HEK293 (cell line): ENCODE data around the gene ELMO1.

Experiments used
- CTCF ChIP-seq: fragments of 450-650 bp; formaldehyde crosslinking; IDR thresholded peaks from 2 replicates; pipeline ENCODE4 v1.5.1; 2016; ENCODE audit warnings: missing biosample characterization, missing genetic modification characterization
- ZFP37 ChIP-seq: fragments of 450-650 bp; formaldehyde crosslinking; IDR thresholded peaks from 2 replicates; pipeline ENCODE4 v1.5.1; 2016; ENCODE audit warnings: missing biosample characterization, missing genetic modification characterization
- ZNF768 ChIP-seq: fragments of 450-650 bp; formaldehyde crosslinking; IDR thresholded peaks from 2 replicates; pipeline ENCODE4 v1.5.1; 2018; ENCODE audit warnings: missing biosample characterization, mild to moderate bottlenecking, missing genetic modification characterization
- ZNF776 ChIP-seq: fragments of 450-650 bp; formaldehyde crosslinking; IDR thresholded peaks from 2 replicates; pipeline ENCODE4 v1.5.0; 2017; ENCODE audit warnings: missing biosample characterization, missing genetic modification characterization, borderline replicate concordance

DNA sequence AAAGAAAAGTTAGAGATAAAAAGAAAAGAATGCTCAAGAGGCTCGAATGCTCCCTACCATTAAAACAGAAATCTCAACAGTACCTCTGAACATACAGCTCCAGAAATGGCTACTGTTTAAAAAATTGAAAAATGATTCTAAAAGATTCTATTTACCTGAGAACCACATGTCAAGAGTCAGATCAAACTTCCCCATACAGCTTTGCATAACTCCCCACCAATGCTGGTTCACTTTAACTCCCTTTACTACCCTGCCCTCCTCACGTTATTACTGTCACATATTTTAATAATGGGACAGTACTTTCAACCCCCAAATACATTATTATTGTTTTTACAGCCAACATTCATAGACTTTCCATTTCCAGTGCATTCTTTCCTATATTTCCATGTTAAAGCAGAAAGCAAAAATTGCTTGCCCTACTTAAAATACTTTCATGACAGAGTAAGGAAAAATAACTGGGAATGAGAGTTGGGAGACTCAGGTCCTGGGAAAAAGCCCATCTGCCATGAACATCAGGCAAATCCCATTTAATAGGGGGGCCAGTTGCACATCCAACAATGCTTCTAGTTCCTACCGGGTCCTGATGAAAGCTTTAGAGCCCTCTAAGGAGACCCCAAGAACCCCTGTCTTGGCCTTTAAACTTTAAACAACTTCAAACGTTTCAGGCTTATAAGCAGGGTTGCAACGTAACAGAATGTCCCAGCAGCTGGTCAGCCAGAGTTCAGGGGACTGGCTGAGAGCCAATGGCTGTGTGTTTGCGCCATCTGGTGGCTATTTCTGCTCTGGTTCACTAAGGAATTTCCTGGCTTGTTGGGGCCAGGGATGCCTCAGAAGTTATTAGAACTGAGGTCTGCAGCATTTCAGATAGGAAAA lies 247.4 kb downstream of the ELMO1 start:
- no peak for TF ChIP-seq ZFP37
- no peak for TF ChIP-seq ZNF768 (tag by site-specific recombination)
- TF ChIP-seq CTCF, result peak; percentile 35; the same call in 1 of the 2 replicates
- TF ChIP-seq ZNF776 (tag by site-specific recombination), result no peak
